GM03348 (cell line): ENCODE results near the gene AMIGO3.
"Not testable (repeated sequence)": the region's sequence is repeated elsewhere in the genome, so short reads cannot be mapped to it uniquely, and the experiment has no call there.

Source experiments
- DNase-seq: peaks from one replicate; pipeline ENCODE4 v3.0.0; 2012; ENCODE audit warnings: low spot score

The AMIGO3 gene

DNA sequence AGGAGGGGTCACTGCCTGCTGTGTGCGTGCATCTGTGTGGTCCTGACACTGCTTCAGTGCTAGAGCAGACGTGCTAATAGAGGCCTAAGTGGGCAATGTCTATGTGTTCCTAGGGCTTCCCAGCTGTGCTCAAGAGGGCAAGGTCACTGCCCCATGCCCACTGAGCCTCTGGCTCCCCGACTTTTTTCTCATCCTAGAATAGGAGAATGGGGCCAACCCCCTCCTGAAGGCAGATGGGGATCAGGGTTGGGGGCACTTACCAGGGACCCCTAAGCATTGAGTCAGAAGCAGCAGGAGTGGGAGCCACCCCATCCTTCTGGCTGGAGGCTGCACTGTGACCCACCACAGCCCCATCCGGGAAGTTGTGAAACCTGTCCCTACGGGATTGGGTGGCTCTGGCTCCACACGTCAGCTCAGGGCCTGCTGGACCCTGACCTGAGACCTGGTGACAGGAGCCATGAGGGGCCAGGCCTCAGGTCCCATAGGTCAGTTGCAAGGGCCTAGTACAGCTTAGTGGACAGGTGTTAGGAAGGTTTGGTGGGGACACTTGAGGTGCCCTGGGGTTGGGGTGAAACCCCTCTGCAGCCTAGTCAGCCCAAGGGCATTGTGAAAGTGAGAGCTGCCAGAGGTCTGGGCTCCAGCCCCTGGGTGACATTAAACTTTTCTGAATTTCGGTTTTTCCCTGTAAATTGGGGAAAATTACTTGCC is 31.0 kb downstream of the AMIGO3 start:
- DNase-seq = not testable (repeated sequence)

DNA sequence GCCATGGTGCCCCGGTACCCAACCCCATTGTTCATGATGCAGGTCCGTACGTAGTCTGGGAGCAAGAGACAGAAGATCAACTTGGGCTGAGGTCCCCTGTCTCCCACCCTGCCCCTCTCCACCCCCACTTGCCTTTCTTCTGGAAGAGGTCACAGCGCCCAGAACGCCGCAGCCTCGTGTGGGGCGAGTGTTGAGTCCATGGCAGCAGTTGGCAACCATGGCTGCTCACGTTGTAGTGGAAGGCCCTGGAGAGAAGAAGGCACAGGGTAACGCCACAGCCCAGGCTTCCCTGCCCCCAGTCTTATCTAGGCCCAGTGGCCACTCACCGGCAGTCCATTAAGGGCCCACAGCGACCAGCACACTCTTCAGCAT is 32.1 kb downstream of the AMIGO3 start:
- not testable (repeated sequence) for DNase-seq

DNA sequence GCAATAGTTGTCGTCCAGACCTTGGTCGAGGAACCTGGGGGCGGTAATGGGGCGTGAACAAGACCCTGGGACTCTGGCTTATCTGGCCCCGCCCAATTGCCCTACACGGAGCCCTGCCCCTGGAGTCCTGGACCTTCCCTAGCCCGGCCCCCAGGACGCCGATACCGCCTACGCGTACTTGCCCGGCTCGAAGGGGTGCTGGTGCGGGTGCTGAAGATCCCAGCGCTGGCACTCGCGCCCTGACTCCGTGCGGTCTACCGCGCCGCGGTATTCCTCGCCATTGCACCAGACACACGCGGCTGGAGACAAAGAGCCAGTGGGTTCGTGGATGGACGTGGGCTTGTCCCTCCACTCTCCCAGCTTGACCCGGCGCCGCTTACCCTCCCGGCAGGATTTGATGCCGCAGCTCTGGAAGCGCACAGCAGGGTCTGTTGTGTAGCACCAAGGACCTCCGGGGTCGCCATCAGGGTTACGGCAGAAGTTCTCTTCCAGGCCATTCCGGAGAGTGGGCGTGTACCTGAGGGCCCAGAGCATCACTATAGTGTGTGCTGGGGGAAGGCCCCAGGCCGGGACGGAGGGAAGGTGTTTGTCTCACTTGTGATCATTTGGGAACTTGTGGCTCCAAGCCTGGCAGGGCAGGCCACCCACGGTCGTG is 32.6 kb downstream of the AMIGO3 start:
- peak; percentile 32 for DNase-seq

DNA sequence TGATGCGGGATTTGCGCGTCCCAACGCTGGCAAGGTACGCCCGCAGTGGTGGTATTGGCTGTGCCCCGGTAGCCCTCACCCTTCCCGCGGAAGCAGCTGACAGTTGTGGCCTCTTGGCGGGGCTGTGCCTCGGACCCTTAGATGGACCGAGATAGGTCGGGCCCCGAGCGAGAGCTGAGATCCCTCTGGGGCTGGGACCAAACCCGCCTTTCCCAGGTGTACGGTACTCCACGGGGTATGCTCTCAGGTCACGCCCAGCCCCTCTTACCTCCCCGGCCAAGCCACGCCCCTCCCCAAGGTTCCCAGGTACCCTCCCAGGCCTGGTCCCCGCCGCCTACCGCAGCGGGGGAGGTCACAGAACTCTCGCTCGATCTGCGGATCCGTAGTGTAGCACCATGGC is 33.1 kb downstream of the AMIGO3 start:
- not testable (repeated sequence) for DNase-seq

- not testable (repeated sequence) for DNase-seq
Measured at GRCh38 chr3:49685846-49686245, 33.6 kb downstream of the AMIGO3 start.

- not testable (repeated sequence) for DNase-seq
Measured at GRCh38 chr3:49685103-49685502, 34.4 kb downstream of the AMIGO3 start.

- not testable (repeated sequence) for DNase-seq
Measured at GRCh38 chr3:49684453-49684852, 35.0 kb downstream of the AMIGO3 start.

DNA sequence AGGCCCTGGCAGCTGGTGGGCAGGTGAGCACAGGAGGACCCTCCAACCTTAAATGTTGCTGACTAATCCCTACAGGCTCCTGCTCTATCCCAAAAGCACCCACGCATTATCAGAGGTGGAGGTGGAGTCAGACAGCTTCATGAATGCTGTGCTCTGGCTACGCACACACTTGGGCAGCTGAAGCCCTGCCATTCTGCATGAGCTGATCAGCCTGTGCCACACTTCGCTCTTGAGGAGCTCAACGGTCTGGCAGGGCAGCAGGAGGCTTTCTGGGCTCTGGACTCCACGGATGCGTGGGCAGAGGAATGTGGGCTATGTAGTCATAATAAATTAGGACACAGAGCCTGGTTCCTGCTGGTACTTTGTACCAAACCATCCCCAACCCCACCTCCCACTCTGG is 36.3 kb downstream of the AMIGO3 start:
- no peak for DNase-seq

DNA sequence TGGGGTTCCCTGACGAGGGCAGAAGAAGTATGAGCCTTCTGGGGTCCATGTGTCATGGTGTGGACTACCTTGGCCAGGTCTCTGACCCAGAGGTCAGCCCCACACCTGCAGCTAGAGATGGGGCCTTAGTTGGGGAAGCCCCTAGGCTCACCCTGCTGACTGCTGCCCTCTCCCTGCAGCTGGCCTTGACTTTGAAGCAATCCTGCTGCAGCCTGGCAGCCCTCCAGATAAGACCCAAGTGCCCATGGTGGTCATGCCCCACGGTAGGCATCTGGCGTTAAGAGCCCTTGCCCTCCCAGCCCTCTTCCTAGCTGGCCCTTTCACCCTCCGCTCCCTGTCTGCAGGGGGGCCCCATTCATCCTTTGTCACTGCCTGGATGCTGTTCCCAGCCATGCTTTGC is 37.9 kb downstream of the AMIGO3 start:
- no peak for DNase-seq

DNA sequence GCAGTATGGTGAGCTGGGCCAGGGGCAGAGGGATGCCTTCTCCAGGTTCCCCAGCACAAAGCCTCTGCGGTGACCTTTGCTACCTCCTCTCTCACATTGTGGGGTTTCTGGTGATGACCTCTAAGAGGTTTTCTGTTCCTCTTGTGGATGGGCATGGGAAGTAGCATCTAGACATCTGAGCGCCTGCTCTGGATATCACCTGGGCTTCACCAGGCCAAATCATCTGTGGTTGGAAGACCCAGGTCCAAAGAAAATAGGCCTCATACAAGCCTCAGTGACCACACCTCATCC is 38.3 kb downstream of the AMIGO3 start:
- DNase-seq = no peak

DNA sequence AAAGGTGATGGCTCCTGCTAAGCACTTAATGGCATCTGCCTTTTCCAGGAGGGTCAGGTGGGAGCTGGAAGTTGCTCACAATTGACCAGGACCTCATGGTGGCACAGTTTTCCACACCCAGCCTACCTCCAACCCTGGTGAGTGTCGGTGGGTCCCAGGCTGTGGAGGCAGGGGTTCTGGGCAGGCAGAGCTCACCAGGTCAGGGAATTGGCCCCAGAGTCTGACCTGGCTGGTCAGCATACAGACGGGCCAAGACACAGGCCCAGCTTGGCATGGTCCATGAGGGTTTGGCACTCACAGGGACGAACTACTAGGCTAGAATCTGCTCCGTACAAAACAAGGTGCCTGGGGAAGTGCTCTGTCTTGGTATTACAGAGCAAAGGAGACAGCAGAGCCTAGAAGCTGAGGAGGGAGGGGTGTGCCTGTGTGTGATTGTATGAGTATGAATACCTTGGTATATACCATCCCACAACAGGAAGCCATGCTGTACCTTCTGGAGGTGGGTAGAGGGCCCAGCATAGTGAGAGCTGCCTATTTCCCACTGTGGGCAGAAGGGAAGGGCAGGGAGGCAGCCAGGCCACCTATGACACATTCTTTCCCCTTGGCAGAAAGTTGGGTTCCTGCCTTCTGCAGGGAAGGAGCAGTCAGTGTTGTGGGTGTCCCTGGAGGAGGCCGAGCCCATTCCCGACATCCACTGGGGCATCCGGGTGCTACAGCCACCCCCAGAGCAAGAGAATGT is 38.8 kb downstream of the AMIGO3 start:
- DNase-seq = no peak

DNA sequence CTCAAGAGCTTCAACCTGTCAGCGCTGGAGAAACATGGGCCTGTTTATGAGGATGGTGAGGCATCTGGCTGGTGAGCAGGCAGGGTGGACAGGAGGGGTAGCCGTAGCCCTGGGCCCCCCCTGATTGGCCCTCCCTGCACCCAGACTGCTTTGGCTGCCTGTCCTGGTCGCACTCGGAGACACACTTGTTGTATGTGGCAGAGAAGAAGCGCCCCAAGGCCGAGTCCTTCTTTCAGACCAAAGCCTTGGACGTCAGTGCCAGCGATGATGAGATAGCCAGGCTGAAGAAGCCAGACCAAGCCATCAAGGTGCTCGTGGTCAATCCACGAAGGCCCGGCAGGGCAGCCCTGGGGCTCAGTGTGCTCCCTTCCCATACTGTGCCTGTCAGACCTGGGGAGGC is 43.6 kb downstream of the AMIGO3 start:
- no peak for DNase-seq

DNA sequence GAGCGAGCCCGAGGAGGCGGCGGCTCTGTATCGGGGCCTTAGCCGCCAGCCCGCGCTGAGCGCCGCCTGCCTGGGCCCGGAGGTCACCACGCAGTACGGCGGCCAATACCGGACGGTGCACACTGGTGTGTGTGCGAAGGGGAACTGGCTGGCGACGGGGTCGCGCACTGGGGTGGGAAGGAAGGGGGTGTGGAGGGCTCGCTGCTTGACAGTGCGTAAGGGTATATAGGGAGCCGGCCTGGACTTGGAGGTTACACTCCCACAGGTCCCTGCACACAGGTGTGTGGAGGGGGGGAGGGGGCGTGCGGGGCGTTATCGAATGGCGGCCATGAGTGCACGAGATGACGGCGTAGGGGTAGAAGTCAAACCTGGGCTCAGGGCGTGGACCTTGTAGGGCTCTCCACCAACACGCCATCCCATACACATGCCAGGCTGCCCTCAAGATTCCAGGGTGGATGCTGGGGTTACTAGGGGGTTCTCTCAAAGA is 44.9 kb downstream of the AMIGO3 start:
- DNase-seq = no peak

DNA sequence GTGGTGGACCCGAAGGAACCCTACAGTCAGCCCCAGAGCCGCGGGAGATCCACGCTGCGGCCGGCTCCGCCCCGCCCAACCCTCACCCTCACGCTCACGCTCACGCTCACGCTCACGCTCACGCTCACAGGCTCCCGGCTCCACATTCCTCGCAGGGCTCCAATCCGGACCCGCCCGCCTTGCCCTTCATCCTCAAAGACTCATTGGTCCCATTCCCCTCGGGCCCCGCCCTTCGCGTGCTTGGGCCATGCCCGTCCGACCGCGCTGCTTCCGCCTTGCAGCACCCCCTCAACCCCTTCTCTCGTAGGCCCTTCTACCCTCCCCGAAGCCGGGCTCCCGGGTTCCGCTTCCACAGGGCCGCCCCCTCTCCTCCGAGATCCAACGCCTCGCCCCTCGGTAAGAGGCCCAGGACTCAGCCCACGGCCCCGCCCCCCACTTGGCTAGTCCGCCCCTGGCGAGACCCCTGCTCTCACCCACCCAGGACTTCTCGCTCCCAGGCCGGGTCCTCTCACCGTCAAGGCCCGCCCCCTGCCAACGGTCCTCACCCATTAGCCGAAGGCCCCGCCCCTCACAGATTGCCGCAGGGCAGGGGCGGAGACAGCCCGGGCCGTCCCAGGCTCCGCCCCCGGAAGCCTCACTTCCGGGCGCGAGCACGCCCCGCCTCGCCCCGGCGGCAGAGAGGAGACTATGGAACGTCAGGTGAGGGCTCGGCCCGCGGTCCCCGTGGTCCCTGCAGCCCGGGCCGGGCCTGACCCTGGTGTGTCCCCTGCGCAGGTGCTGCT is 45.6 kb downstream of the AMIGO3 start, which contains the start of gene APEH:
TSS of gene APEH (plus strand) at position 637 of the 782 bp plus-strand sequence. CDS start at position 688, 51 bp downstream.
- DNase-seq = peak; percentile 99

DNA sequence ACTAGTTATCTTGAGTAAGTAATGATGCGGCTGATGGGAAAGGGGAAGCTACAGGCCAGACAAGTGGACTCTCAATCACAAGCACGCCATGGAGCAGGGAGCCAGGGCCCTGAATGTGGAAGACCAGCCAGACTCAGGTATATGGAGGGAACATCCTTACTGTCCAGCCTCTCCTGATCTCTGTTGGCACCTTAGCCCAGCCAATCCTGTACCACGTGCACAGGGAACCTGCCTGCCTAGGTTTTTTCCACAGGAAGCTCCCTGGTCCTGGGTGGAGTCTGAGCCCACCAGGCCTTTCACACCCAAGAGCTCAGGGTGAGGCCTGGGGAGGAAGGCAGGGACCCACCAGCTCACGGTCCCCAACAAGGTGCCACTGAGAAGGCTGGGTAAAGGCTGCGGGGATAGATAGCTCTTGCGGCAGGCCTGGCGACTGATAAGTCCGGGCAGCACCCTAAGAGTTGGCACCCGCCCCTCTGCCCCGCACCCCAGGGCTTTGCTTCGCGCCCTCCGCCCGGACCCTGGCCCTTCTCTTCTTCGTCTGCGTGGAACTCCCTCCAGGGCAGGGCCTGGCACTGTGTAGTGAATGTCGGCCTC is 46.3 kb downstream of the AMIGO3 start:
- no peak for DNase-seq

DNA sequence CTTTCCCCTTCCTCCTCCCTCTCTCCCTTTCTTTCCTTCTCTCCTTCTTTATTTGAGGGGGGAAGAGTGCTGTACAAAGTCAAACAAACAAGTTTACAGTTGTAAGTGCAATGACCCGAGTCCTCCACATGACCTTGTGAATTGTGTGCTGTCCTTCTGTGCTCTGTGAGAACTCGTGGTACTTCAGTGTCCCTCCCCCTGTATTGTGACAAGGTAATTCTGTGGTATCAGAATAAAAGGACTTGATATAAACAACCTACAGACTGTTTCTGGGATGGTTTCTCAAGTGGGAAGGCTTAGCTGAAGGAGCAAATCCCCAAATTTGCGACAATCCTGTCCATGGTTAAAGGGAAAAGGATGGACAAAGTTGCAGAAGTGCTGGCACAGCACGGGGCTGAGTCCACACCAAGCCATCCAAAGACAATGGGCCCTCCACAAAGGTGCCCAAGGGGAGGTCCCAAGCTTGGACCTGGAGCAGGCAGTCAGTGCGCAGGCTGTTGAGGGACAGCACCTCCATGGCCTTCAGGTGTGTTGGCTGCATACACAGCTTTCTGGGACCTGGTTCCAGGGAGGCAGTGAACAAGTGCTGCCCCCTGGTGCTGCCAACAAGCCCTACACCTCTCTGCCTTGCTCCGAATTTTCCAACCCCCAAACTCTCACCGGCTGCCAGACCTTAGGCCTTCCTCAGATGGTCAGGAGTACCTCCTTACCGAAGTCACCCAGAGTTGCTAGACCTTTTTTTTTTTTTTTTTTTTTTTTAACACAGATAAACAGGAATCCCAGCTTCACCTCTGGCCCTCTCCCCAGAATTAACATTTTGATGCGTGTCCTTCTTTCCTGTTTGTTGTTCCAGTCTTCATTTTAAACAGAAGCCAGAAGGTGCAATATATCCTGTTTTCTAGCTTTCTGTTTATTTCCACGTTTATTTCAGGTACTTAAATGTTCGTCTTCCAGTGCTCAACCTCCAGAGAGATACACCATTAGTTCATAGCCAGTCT is 47.9 kb downstream of the AMIGO3 start:
- DNase-seq = peak; percentile 82

GRCh38 chr3:49670940-49671290 is 48.6 kb downstream of the AMIGO3 start:
- no peak for DNase-seq

GRCh38 chr3:49669352-49669751 is 50.1 kb downstream of the AMIGO3 start:
- DNase-seq = no peak

DNA sequence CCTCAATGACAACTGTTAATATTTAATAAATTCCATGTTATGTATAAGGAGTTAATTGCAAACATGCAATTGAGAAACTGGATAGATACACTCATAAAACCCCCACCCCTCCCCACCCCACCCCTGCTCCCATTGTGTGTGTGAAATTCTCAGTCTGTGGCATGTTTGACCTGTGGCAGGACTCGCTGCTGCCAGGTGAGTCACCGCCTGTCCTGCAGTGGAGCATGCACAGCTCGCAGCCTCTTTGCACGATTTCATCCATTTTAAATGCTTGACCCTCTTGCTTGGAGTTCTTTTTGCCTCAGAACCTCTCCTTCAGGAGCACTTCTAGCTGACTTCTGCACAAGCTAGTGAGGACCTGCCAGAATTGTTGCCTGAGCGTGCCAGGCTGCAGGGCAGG is 50.6 kb downstream of the AMIGO3 start:
- peak; percentile 45 for DNase-seq

GRCh38 chr3:49668414-49668797 is 51.1 kb downstream of the AMIGO3 start:
- DNase-seq = peak; percentile 23
